Suprapubic skin (tissue), 3 donors: Measurements from ENCODE around the gene ENG.

ENCODE experiments used
- POLR2AphosphoS5 ChIP-seq, 3 donors: sonication (generic); formaldehyde crosslinking; IDR thresholded peaks; one replicate each; pipeline ENCODE4 v1.6.1; 2017; ENCODE audit warnings: antibody characterized with exemption in 3 of 3
- TF ChIP-seq, protein P1 (sequence below), 2 donors: fragments of 200-600 bp in 1 of 2; fragments of 450-650 bp in 1 of 2; sonication (generic) in 1 of 2; IDR thresholded peaks; one replicate each; pipeline ENCODE4 v1.5.1; 2016 to 2019; ENCODE audit warnings: antibody characterized with exemption in 2 of 2, mild to moderate bottlenecking in 1 of 2, moderate library complexity in 1 of 2

- TF ChIP-seq, protein P1, sequence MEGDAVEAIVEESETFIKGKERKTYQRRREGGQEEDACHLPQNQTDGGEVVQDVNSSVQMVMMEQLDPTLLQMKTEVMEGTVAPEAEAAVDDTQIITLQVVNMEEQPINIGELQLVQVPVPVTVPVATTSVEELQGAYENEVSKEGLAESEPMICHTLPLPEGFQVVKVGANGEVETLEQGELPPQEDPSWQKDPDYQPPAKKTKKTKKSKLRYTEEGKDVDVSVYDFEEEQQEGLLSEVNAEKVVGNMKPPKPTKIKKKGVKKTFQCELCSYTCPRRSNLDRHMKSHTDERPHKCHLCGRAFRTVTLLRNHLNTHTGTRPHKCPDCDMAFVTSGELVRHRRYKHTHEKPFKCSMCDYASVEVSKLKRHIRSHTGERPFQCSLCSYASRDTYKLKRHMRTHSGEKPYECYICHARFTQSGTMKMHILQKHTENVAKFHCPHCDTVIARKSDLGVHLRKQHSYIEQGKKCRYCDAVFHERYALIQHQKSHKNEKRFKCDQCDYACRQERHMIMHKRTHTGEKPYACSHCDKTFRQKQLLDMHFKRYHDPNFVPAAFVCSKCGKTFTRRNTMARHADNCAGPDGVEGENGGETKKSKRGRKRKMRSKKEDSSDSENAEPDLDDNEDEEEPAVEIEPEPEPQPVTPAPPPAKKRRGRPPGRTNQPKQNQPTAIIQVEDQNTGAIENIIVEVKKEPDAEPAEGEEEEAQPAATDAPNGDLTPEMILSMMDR (IDR thresholded peaks at IDR 0.05): no peak
- TF ChIP-seq POLR2AphosphoS5 (IDR thresholded peaks at IDR 0.05): no peak
These were observed 82.8 kb downstream of the ENG start for GRCh38 chr9:127771570-127772189.
